ENCODE measurements around the gene DDN. TPM values are rescaled to one million over a fixed set of nuclear protein-coding genes. Genes with fewer than 3 reads are reported as not detected.

DDN gene
- total RNA-seq, 1 experiment from 2014 or later = 0.35 TPM

- Histone ChIP-seq H3T11ph (ENCODE audit: low read length) (no peak overlapping the region), H2AK5ac (ENCODE audit: insufficient read length, low read length) (no peak overlapping the region), H4K91ac (ENCODE audit: insufficient read length, low read depth, low read length) (no peak overlapping the region), H3K9ac (ENCODE audit: extremely low read depth, insufficient read length, low read length) (no peak overlapping the region), H2BK12ac (ENCODE audit: insufficient read length, low read depth, low read length) (no peak overlapping the region), H3K27me3 (ENCODE audit: insufficient read depth, low read length) (no peaks in the 10 kb centered on the region), H2BK120ac (ENCODE audit: low read depth, low read length, poor library complexity, severe bottlenecking) (no peak overlapping the region), H3K4me2 (ENCODE audit: insufficient read depth, insufficient read length, low read length) (no peak overlapping the region), H3K56ac (ENCODE audit: insufficient read length, low read depth, low read length) (no peak overlapping the region), H3K18ac (ENCODE audit: insufficient read length, low read depth, low read length) (no peak overlapping the region), H2BK20ac (ENCODE audit: low read depth, low read length, poor library complexity, severe bottlenecking) (no peak overlapping the region), H3K79me2 (ENCODE audit: insufficient read depth, low read length) (no peaks in the 10 kb centered on the region), H2BK15ac (ENCODE audit: low read depth, low read length) (no peak overlapping the region), H4K8ac (replicated peaks; ENCODE audit: insufficient read length, low read depth, low read length) (no peak overlapping the region), H2BK5ac (ENCODE audit: insufficient read length, low read length) (no peak overlapping the region), H3K4me1 (ENCODE audit: insufficient read depth, low read length) (no peaks in the 10 kb centered on the region), H3K23me2 (ENCODE audit: insufficient read length, low read depth, low read length, poor library complexity, severe bottlenecking) (no peaks in the 10 kb centered on the region), H2AFZ (ENCODE audit: low read length) (no peak overlapping the region), H3K79me1 (ENCODE audit: insufficient read depth, low read depth, low read length, poor library complexity, severe bottlenecking) (no peaks in the 10 kb centered on the region), H4K20me1 (ENCODE audit: control insufficient read depth, insufficient read depth, insufficient read length) (no peaks in the 10 kb centered on the region), H3K9me3 (ENCODE audit: control insufficient read depth, low read depth, low read length) (no peaks in the 10 kb centered on the region), H3K14ac (ENCODE audit: insufficient read depth, low read length) (no peak overlapping the region; the same call in 1 of the 2 replicates), H3K23ac (ENCODE audit: insufficient read length, low read depth, low read length) (no peak overlapping the region), H3K27ac (ENCODE audit: insufficient read length, low read depth, low read length) (no peak overlapping the region), H4K5ac (ENCODE audit: insufficient read length, low read depth, low read length) (no peak overlapping the region), H3K4ac (ENCODE audit: low read depth, low read length) (no peak overlapping the region)
- Mint-ChIP-seq H3K36me3 (ENCODE audit: insufficient read depth in 1 of 3, low read depth in 3 of 3) (peaks cover 60 to 98% (median 90%) of the 10 kb centered on the region in 3 experiments), H3K27ac (no peak overlapping the region), H3K4me1 (no peaks in the 10 kb centered on the region), H3K27me3 (ENCODE audit: low read depth) (no peaks in the 10 kb centered on the region), H3K4me3 (no peak overlapping the region), H3K9me3 (no peaks in the 10 kb centered on the region)
- no peak for DNase-seq
- WGBS (ENCODE audit: extremely low coverage, insufficient read length, low lambda C conversion rate) = no CpG with 5 or more reads among the region's 31 CpGs
- TF ChIP-seq CTCF (conservative IDR thresholded peaks at IDR 0.05) = no peak
Measured at GRCh38 chr12:49041036-49041880, 42.1 kb upstream of the DDN start.
